Loucy (cell line): Measurements from ENCODE around the gene SLC25A4.

ENCODE experiments used
- H2AFZ ChIP-seq: fragments of 200-600 bp; sonication (generic); 2 replicates; pipeline ENCODE4 v1.6.0; 2016; ENCODE audit warnings: antibody characterized with exemption, mild to moderate bottlenecking, low read length, moderate library complexity
- H3F3A ChIP-seq: fragments of 200-600 bp; 2 replicates; pipeline ENCODE4 v1.6.0; 2016; ENCODE audit warnings: antibody characterized with exemption, low read depth, mild to moderate bottlenecking
- H3K27me3 ChIP-seq: fragments of 200-600 bp; sonication (generic); 2 replicates; pipeline ENCODE4 v1.6.1; 2014; ENCODE audit warnings: low read length, mild to moderate bottlenecking; ENCODE audit not compliant: insufficient read depth, poor library complexity, severe bottlenecking
- H3K36me3 ChIP-seq: fragments of 200-600 bp; sonication (generic); 2 replicates; pipeline ENCODE4 v1.6.1; 2016; ENCODE audit warnings: low read length; ENCODE audit not compliant: insufficient read depth
- H3K4me1 ChIP-seq: fragments of 200-600 bp; sonication (generic); 2 replicates; pipeline ENCODE4 v1.5.1; 2014; ENCODE audit warnings: low read length, mild to moderate bottlenecking; ENCODE audit not compliant: insufficient read depth, poor library complexity, severe bottlenecking
- H3K4me2 ChIP-seq: fragments of 200-600 bp; sonication (generic); 2 replicates; pipeline ENCODE4 v1.6.0; 2014; ENCODE audit warnings: antibody characterized with exemption, low read length, low read depth, mild to moderate bottlenecking; ENCODE audit not compliant: poor library complexity, severe bottlenecking
- H3K4me3 ChIP-seq: fragments of 200-600 bp; sonication (generic); 2 replicates; pipeline ENCODE4 v1.5.1; 2014; ENCODE audit warnings: low read length, mild to moderate bottlenecking, mixed read lengths; ENCODE audit not compliant: poor library complexity, severe bottlenecking
- H3K79me2 ChIP-seq: fragments of 200-600 bp; sonication (generic); 2 replicates; pipeline ENCODE4 v1.6.1; 2014; ENCODE audit warnings: low read length; ENCODE audit not compliant: insufficient read depth
- H3K9ac ChIP-seq: fragments of 200-600 bp; sonication (generic); 2 replicates; pipeline ENCODE4 v1.6.0; 2014; ENCODE audit warnings: mild to moderate bottlenecking, low read depth, low read length, moderate library complexity; ENCODE audit not compliant: poor library complexity, severe bottlenecking
- H3K9me2 ChIP-seq: fragments of 200-600 bp; sonication (generic); replicated peaks from 2 replicates; pipeline ENCODE4 v1.6.1; 2016; ENCODE audit warnings: low read depth, low read length, mixed read lengths
- H3K9me3 ChIP-seq: fragments of 200-600 bp; sonication (generic); 2 replicates; pipeline ENCODE4 v1.6.1; 2014; ENCODE audit warnings: mild to moderate bottlenecking, antibody characterized with exemption, low read length, low read depth; ENCODE audit not compliant: insufficient read depth
- H4K20me1 ChIP-seq: fragments of 200-600 bp; sonication (generic); 2 replicates; pipeline ENCODE4 v1.6.0; 2014; ENCODE audit warnings: antibody characterized with exemption, low read length, mild to moderate bottlenecking; ENCODE audit not compliant: insufficient read depth, poor library complexity, severe bottlenecking
- CTCF ChIP-seq: fragments of 200-600 bp; sonication (generic); conservative IDR thresholded peaks from 2 replicates; pipeline ENCODE4 v1.5.1; 2014; ENCODE audit warnings: mild to moderate bottlenecking, antibody characterized with exemption, low read length
- EZH2phosphoT487 ChIP-seq: fragments of 200-600 bp; IDR thresholded peaks from 2 replicates; pipeline ENCODE4 v1.6.1; 2018; ENCODE audit warnings: antibody characterized with exemption, mild to moderate bottlenecking, moderate library complexity, borderline replicate concordance

SLC25A4 gene

DNA sequence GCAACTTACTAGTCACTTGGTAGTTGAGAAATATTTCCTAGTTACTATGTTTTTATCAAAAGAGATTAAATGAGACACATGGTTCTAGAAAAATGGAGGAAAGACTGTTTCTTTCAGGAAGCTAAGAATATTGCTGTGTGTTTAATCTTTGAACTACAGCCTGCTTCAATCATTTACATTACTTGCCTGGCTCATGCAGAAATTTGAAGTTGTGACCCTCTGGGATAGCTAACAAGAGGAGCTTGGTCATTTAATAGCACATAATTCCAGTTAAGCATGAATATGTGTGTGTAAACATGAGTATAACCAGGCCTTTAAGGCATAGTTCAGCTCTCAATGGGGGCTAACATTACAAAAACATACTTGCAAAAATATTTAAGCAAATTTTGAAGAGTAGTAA lies 44.6 kb upstream of the SLC25A4 start:
- Histone ChIP-seq H3K9me3 (no peaks in the 10 kb centered on the region), H3K9ac (no peak overlapping the region), H3K4me1 (no peaks in the 10 kb centered on the region), H3K9me2 (no peaks in the 10 kb centered on the region), H3K4me3 (no peak overlapping the region), H3K36me3 (no peaks in the 10 kb centered on the region), H3K79me2 (no peaks in the 10 kb centered on the region), H3K4me2 (no peak overlapping the region), H3F3A (no peaks in the 10 kb centered on the region), H4K20me1 (no peaks in the 10 kb centered on the region), H3K27me3 (no peaks in the 10 kb centered on the region), H2AFZ (no peak overlapping the region)
- no peak for TF ChIP-seq EZH2phosphoT487
- no peak for TF ChIP-seq CTCF

- Histone ChIP-seq H3K27me3 (no peaks in the 10 kb centered on the region), H4K20me1 (no peaks in the 10 kb centered on the region), H3K36me3 (no peaks in the 10 kb centered on the region), H3K79me2 (no peaks in the 10 kb centered on the region), H3K4me2 (no peak overlapping the region), H3K9me3 (no peaks in the 10 kb centered on the region), H3K9ac (no peak overlapping the region), H3K4me1 (no peaks in the 10 kb centered on the region), H3K9me2 (no peaks in the 10 kb centered on the region), H3F3A (no peaks in the 10 kb centered on the region), H2AFZ (no peak overlapping the region), H3K4me3 (no peak overlapping the region)
- TF ChIP-seq EZH2phosphoT487 (no peak), CTCF (no peak)
These were observed 43.9 kb upstream of the SLC25A4 start for GRCh38 chr4:185099024-185099682.

DNA sequence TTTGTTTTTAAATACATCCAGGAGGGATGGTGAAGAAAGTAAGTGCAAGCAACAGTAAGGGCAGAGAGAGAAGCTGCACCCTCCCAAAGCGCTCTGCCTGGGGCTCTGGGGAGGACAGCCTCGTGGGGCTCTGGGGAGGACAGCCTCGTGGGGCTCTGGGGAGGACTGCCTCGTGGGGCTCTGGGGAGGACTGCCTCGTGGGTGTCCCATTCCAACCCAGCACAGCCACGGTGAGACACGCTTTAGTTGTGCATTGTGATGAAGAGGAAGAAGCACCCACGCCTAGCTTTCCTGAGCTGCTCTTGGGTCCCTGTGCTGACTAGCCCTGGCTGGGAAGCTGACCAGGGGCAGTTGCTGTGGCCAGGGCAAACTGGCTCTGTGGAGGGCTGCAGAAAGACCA lies 43.1 kb upstream of the SLC25A4 start:
- no peaks in the 10 kb centered on the region for H3K9me2 ChIP-seq
- no peaks in the 10 kb centered on the region for H3K36me3 ChIP-seq
- H2AFZ ChIP-seq = no peak overlapping the region

More for the DNA sequence above, 43.1 kb upstream of the SLC25A4 start:
- Histone ChIP-seq H3F3A (no peaks in the 10 kb centered on the region), H3K4me3 (no peak overlapping the region), H4K20me1 (no peaks in the 10 kb centered on the region), H3K79me2 (no peaks in the 10 kb centered on the region), H3K9me3 (no peaks in the 10 kb centered on the region), H3K4me2 (no peak overlapping the region), H3K27me3 (no peaks in the 10 kb centered on the region), H3K4me1 (no peaks in the 10 kb centered on the region), H3K9ac (no peak overlapping the region)
- TF ChIP-seq EZH2phosphoT487 (no peak), CTCF (no peak)
